ENCODE results near the gene SWAP70.

GRCh38 chr11:9672918-9673317, 9.0 kb downstream of the SWAP70 start:
- no peak for TF ChIP-seq CTCF (conservative IDR thresholded peaks at IDR 0.05)
- TF ChIP-seq EZH2 (IDR thresholded peaks at IDR 0.05; ENCODE audit: low read depth), result no peak

Measured in PC-9 (cell line).